GM18499 (cell line): Measurements from ENCODE around the gene ANAPC16.
A peak's percentile ranks its signal among the peaks of the same experiment; 100 is the strongest.
"Not testable (repeated sequence)": the region's sequence is repeated elsewhere in the genome, so short reads cannot be mapped to it uniquely, and the experiment has no call there.

Experiments
- ATAC-seq: cut with Tn5 transposase; IDR thresholded peaks from one replicate; pipeline ENCODE4 v1.9.1; 2021; ENCODE audit warnings: moderate number of reproducible peaks; ENCODE audit not compliant: insufficient read depth, unreplicated experiment

The ANAPC16 gene

GRCh38 chr10:72260976-72261783 is 45.4 kb downstream of the ANAPC16 start:
- ATAC-seq, result peak; percentile 36

- no peak for ATAC-seq
Observed at GRCh38 chr10:72261784-72262404, 46.1 kb downstream of the ANAPC16 start.

GRCh38 chr10:72263613-72264241 is 47.9 kb downstream of the ANAPC16 start:
- no peak for ATAC-seq

DNA sequence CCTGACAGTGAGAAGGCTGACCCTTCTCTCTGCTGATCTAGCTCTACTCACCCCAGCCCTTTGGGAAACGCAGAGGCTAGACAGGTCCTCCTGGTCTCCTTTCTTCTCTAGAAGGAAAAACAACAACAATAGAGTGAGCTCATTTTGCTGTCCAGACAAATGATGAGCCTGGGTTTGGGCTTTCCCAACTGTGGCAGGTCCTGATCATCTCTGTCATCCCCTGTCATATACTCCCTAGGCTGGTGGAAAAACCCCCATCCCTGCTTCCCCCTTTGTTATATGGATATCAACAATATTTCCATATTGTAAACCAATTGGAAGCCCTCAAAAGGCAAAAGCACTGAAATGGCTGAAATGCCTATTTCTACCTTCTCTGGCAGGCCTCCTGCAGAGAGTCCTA is 48.7 kb downstream of the ANAPC16 start:
- no peak for ATAC-seq

- no peak for ATAC-seq
Observed at GRCh38 chr10:72265508-72265907, 49.7 kb downstream of the ANAPC16 start.

DNA sequence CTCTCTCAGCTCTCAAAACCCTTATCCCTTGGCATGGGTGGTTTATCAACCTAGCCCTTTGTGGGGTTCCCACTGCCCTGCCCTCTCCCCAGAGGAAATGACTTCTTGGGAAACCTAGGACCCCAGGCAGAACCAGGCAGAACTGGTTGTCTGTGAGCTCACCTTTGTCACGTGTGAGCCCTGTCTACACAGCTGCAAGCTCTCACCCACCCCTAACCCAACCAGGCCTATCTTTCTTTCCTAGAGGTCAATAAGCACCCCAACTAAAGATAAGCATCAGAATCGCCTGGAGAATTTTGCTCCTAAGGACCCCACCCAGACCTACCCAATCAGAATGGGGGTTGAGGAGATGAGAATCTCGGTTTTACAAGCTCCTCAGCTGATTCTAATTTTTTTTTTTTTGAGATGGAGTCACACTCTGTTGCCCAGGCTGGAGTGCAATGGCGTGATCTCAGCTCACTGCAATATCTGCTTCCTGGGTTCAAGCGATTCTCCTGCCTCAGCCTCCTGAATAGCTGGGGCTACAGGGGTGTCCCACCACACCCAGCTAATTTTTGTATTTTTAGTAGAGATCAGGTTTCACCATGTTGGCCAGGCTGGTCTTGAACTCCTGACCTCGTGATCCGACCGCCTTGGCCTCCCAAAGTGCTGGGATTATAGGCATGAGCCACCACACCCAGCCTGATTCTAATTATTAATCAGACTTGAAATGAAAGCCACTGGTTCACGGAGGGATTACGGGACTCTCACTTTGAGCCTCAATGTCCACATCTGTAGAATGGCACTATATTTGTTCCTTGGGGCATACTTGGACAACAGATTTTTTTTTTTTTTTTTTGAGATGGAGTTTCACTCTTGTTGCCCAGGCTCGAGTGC is 50.4 kb downstream of the ANAPC16 start:
- no peak for ATAC-seq

DNA sequence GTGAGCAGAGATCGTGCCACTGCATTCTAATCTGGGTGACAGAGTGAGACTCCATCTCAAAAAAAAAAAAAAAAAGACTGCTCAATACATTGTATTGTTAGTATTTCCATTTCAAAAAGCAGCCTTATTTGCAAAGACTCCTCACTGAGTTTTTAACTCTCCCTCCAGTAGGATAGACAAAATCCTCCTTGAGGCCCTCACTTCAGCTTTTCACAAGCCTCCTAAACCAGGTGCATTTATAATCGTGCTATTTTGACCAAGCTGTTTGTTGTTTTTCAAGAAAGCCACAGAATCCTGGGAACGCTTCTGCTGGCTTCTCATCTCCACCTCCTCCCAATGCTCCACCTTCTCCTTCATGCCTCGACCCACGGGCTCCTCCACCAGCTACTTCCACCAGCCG is 51.6 kb downstream of the ANAPC16 start:
- ATAC-seq, result no peak

- no peak for ATAC-seq
Observed at GRCh38 chr10:72267819-72268399, 52.1 kb downstream of the ANAPC16 start.

- ATAC-seq, result not testable (repeated sequence)
Observed at GRCh38 chr10:72268475-72269200, 52.8 kb downstream of the ANAPC16 start.

DNA sequence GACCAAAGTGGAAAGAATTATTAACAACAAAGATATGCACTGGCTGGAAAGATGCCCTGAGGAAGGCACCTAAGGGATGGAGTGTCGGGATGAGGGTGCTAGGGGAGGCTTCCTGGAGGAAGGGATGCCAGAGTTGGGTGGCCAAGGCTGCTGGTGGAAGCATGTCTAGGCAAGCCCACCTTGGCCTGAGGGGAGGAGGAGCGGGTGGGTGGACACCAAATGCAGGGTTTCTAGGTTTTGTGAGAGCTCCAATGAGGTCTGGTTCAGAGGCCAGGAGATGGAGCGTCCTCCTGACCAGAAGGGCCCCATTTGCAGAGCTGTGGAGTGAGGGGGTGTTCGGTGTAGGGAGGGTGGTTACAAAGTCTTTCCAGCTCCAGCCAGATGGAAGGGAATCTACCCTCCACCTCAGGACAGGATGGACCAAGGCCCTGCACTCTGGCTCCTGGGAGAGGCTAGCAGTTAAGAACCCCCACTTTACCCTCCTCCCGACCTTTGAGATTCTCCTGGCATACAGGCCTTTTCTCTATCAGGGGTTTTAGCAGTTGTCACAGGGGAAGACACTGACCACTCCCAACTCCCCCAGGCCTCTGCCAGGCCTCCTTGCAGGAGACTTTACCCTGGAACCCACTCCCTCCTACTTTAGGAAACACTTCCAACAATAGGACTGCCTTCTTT is 54.9 kb downstream of the ANAPC16 start:
- ATAC-seq, result no peak

- no peak for ATAC-seq
Observed at GRCh38 chr10:72272689-72273409, 57.0 kb downstream of the ANAPC16 start.

GRCh38 chr10:72273410-72274212 is 57.8 kb downstream of the ANAPC16 start, which contains the start of gene DDIT4:
Gene DDIT4, plus strand, starts transcription at chr10:72273924. Its CDS starts 293 bp downstream, at chr10:72274217.
- peak; percentile 59 for ATAC-seq

DNA sequence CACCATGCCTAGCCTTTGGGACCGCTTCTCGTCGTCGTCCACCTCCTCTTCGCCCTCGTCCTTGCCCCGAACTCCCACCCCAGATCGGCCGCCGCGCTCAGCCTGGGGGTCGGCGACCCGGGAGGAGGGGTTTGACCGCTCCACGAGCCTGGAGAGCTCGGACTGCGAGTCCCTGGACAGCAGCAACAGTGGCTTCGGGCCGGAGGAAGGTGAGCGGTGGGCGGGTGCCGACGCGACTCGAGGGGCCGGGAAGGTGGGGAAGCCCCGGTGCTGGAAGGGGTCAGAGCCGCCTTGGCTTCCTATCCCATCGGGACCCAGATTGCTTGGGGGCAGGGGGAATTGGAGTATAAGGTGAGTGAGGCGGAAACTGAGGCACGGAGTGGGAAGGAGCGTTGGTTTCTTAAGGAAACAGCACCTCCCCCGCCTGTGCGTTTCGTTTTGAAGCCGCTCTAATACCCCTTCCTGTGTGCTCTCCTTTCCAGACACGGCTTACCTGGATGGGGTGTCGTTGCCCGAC is 58.5 kb downstream of the ANAPC16 start:
- no peak for ATAC-seq

- ATAC-seq, result no peak
Observed at GRCh38 chr10:72274730-72275350, 59.0 kb downstream of the ANAPC16 start.

DNA sequence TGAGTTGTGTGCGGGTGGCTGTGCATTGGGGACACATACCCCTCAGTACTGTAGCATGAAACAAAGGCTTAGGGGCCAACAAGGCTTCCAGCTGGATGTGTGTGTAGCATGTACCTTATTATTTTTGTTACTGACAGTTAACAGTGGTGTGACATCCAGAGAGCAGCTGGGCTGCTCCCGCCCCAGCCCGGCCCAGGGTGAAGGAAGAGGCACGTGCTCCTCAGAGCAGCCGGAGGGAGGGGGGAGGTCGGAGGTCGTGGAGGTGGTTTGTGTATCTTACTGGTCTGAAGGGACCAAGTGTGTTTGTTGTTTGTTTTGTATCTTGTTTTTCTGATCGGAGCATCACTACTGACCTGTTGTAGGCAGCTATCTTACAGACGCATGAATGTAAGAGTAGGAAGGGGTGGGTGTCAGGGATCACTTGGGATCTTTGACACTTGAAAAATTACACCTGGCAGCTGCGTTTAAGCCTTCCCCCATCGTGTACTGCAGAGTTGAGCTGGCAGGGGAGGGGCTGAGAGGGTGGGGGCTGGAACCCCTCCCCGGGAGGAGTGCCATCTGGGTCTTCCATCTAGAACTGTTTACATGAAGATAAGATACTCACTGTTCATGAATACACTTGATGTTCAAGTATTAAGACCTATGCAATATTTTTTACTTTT is 59.7 kb downstream of the ANAPC16 start:
- no peak for ATAC-seq

- ATAC-seq, result no peak
Observed at GRCh38 chr10:72276013-72276387, 60.2 kb downstream of the ANAPC16 start.
